Right forelimb (tissue), 1 donor: Measurements from ENCODE around the gene ZKSCAN5.

Experiments
- DNase-seq: peaks from one replicate; pipeline ENCODE4 v3.0.0-alpha.2; 2018

Gene ZKSCAN5

DNA sequence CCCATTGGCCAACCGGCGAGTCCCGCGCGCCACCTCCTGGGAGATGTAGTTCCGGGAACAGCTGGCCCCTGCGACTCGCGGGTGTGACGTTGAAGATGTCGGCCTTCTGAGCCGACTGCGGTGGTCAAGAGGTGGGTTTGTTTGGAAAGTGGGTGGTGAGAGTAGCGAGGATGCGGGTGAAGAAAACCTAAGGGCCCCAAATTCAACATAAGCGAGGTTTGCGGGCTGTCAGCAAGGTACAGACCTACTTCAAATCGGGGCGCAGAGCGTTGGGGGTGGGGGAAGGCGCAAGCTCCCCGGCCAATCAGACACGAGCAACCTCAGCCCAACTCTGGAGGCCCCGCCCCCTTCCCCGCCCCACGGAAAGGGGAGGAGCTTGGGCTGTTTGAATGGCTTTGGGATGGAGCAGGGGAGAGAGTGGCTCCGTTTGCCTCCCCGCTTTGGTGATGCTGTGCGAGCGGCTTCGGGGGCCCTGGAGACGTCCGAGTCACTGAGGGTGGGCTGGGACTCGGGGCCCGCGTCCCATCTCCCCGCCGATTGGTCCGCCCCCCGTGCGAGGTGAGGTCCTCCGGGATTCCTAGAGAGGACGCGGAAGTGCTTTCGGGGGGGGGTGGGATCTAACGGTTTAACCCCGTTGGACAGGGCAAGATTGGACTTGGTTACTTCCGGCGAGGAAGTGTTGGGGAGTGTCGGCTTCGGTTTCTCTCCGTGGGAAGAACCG lies at the start of gene ZKSCAN5:
Gene ZKSCAN5 (plus strand): TSS at position 60 of the 721 bp plus-strand sequence. CDS start 1,383 bp downstream, outside the sequence.
- peak; percentile 99 for DNase-seq

DNA sequence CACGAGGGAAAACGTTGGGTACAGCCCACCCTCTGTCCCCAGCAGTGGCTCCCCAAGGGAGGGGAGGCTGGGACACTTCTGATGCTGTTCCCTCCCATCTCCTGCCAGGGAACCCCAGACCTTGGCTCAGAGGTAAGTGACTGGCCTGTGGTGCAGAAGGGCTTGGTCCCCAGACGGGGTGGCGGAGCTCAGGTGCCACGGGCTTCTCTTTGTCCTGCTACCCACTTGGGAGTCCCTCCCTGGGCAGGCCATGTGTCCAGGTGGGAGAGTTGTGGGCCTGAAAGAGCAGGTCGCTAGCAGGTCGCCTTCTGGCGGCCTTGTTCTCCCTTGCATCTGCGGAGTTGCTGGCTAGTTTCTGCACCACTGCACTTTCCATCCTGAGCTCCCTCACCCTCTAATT lies 48.6 kb upstream of the ZKSCAN5 start:
- no peak for DNase-seq

DNA sequence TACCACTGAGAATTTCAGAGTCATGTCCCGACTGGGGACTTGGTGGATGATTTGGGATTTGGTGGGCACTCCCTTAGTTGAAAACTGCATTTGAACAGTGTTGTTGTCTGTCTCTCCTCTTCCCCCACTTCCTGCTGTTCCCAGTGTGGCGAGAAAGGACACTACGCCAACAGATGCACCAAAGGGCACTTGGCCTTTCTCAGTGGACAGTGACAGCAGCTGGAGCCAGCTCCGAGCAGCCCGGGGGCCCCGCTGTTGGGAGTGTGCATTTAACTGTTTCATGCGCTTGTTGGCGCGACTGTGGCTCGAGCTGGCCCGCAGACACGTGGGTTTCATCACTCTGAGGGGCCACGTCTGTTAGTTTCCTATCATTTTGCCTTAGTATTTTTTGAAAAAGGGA lies 48.2 kb upstream of the ZKSCAN5 start:
- no peak for DNase-seq

DNA sequence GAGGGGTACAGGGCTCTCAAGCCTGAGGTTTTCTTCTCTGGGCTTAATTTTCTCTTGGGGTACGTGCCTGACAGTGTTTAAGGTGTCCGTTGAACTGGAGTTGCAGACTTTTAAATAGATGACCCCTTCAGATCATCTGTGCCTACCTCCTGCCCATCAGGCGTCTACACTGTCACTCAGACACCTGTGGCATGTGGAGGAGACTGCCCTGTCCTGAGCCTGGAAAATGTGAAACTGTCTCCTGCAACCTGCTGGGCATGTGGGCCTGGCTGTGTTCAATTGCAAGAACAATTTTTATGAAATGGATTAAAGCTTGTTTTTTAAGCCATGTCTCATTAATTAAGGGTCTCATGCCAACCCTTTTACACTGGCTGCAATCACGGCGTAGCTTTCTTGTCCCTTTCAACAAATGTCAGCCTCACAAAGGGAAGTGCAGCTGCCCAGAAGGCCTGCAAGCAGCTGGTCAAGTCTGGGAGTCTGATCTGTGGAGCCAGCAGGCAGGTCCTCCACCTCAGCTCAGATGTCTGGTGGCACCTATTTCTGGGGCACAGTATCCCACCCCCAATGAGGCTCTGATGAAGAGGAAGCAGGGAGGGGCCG lies 47.3 kb upstream of the ZKSCAN5 start:
- no peak for DNase-seq

DNA sequence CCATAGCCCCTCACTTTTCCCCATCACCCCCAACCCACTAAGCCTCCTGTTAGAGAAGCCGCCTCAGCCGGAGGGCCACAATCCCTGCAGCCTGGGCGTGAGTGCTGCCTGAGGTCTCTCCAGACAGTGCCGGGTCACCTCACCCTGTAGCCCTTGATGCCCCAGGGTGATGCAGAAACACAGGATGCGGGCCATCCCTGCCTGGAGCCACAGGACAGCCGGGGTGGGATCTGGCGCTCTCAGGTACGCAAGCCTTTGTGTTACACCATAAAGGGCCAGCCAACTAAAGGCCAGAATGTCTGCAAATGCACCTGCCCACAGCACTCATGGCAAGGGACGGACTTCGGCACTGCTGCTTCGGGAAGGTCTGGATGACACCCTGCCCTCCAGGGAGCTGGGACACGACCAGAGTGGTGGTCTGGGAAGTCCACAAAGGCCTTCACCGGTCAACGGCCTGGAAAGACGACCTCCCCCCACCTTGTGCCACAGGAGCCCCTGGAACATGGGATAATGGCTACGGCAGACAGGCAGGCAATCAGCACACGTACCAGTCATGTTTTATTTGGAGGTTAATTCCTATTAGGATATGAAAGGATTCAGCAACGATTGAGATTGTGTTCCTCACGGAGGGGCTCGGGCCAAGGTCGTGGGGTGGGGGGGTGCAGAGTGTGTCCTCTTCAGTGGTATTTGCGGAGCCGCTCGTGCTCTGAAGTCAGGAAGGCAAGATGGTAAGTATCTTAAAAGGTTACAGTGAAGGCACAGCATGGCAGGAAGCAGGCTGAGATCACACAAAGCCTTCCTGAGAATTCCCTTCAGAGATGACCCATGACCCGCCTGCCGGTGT lies 46.6 kb upstream of the ZKSCAN5 start:
- no peak for DNase-seq

DNA sequence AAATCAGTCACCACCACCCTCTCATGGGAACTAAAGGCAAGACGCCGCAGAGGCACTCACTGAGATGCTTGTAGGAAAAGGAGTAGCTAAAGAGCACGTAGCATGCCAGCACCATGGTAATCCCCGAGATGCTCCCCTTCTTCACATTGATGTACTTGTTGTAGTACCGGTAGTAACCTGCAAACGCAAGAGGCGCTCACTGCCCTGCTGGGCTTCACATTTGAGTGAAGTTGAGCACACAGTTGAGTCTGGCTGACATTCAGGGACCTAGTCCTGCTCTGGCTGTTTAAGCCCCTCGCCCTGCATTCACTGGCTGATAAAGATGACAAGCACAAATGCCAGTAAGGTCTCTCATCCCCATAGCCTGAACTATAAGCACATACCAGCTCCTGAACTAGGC lies 45.4 kb upstream of the ZKSCAN5 start:
- no peak for DNase-seq

DNA sequence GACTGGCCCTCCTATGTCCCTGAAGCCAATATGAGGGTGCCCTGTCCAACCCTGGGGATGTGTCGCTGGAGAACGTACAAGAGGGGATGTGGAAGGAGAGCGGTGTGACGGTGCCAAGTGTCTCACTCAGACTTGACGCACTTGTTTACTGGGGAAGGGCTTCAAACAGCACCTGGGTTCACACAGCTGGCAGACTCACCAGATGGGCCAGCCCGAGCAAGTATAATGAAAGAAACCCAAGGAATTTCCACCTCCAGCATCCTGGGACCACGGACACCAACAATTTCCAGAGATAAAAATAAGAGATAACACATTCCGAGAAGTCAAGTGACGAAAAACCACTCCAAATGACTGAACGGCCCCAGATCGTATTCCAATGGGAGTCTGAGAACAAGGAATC lies 43.8 kb upstream of the ZKSCAN5 start:
- DNase-seq: no peak

DNA sequence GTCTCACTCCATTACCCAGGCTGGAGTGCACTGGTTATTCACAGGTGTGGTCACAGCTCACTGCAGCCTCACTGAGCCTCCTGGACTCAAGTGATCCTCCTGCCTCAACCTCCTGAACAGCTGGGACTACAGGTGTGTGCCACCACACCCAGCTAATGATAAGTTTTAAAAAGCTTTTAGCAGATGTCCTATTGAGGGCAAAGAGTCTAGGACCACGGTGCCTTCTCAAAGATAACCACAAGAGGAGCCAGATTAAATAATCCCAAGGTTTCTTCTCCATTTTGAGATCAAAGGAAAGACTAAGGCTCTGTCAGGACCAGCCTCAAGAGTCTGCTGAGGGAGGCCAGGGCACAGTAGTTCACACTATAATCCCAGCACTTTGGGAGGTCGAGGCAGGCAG lies 43.2 kb upstream of the ZKSCAN5 start:
- no peak for DNase-seq

DNA sequence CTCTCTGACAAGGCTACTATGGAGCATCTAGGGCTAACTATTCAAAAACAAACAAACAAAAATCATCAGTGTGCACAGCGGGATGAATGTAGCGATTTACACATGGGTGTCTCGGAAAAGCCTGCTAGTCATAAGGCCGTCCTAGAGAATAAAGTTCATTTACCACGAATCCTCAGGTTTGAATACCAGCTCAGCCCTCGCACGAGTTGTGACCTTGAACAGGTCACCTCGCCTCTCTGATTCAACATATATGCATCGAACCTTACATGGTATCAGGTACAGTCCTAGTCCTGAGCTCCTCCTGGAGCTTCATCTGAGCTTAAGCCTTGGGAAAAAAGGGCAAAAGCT lies 39.1 kb upstream of the ZKSCAN5 start:
- DNase-seq: no peak

DNA sequence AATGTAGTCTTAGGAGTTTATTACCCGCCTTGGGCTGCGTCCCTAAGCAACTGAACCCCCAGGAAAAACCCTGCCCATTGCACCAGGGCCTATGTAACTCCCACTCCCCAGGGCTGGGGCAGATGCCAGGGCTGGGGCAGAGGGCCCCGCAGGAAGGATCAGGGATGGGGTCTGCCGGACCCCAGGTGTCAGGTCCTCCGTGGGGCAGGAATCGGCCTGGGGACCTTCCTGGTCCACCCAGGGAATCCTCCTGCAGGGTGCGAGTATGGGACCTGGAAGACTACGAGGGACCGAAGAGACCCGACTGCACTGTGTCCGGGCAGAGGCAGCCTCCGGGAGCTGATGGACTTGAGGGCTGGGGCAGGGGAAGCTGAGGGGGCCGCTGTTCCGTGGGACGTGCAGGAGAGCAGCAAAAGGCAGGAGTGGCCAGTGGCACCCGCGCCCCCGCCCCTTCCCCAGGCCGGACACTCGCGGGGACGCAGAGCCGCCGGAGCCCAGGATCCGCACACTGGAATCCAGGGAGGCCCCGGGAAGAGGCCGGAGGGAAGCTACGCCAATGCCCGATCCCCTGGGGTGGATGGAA lies 36.0 kb upstream of the ZKSCAN5 start:
- DNase-seq: no peak

DNA sequence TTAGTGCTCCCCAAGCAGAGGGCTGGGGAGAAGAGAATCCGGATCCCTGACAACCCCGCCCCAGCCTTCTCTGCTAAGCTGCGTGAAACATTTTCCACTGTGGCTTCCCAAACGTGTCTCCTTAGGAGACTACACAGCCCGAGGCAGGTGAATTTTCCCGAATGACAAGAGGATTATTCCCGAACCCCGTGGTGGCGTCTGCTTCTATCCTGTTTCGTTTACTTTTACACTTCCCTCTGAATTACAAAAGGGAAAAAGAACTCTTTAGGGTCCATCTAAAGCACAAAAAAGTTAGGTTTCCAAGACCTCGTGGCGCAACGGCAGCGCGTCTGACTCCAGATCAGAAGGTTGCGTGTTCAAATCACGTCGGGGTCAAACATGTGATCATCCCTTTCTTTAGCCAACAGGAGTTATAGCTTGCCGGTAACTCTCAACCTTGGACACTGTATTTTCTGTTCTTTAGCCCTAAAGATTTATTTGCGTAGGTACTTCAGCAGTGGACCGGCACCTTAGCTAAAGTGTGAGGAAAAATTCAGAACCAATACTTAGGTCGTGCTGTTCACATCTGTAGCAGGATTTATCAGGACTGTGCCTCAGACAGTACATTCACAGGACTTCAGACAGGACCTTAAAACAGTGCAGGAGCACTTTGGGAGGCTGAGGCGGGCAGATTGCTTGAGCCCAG lies 34.9 kb upstream of the ZKSCAN5 start:
- DNase-seq: no peak

DNA sequence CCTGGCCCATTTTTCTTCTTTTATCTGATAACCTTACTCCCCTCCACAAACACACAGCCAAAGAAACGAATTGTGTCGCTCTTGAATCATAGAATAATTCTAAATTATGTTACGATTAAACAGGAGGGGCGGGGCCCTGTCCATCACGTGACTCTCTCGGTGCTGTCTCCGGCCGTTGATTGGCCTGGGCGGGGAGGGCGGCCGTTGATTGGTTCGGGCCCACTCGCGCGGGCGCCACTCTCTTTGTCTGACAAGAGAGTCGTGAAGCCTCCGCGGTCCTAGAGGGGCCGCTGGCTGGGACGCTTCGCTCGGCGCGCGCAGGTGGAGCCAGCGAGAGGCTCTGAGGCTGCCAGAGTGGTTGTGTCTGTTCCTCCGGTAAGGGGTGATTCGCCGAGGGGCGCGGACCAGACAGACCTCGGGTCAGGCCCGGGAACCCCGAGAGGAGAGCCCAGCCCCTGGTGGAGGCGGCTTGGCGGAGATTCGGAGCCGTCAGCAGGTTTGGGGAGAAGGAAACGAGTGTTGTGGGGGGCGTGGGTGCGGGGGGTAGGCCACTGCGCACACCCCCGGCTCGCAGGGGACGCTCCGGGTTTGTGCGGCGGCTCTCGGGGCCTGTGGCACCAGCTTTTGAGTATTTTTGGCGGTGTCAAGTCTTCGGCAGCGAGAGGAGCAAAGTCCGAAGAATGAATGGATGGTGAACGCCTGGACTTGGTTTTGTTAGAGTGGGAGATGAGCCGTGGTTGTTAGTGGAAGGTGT lies 31.7 kb upstream of the ZKSCAN5 start, which contains the start of gene ZNF789:
Gene ZNF789 (plus strand): TSS at position 330 of the 754 bp plus-strand sequence. CDS start 3,567 bp downstream, outside the sequence.
- peak; percentile 96 for DNase-seq

DNA sequence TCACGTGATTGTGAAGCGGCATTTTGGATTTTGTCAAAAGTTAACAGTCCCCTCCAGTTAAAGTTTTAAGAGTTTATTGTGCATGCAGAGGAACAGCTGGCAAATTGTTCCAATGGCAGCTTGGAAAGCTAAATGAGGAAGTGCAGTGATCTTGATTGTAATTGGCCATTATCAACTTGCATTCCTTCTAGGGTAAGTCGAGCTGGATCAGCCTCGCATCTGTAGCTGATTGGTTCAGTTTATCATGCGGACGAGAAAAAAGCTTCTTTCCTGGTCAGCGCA lies 31.2 kb upstream of the ZKSCAN5 start:
- DNase-seq: no peak

DNA sequence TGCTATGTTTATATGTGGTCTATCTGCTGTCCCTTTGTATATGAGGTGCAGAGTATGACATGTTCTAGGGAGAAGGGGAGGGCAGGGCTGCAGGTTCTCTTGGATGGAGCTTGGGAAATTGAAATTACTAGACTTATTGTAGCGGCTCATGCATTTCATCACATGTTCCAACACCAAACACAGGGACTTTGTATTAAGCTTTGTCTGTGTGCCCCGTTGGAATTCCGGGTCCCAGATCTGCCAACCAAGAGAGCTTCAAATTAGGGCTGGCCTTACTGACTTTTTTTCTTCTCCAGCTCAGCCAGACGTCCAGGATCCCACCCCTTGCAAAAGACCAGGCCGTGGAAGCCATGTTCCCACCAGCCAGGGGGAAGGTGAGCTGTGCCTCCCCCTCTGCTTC lies 28.4 kb upstream of the ZKSCAN5 start:
- DNase-seq: no peak

DNA sequence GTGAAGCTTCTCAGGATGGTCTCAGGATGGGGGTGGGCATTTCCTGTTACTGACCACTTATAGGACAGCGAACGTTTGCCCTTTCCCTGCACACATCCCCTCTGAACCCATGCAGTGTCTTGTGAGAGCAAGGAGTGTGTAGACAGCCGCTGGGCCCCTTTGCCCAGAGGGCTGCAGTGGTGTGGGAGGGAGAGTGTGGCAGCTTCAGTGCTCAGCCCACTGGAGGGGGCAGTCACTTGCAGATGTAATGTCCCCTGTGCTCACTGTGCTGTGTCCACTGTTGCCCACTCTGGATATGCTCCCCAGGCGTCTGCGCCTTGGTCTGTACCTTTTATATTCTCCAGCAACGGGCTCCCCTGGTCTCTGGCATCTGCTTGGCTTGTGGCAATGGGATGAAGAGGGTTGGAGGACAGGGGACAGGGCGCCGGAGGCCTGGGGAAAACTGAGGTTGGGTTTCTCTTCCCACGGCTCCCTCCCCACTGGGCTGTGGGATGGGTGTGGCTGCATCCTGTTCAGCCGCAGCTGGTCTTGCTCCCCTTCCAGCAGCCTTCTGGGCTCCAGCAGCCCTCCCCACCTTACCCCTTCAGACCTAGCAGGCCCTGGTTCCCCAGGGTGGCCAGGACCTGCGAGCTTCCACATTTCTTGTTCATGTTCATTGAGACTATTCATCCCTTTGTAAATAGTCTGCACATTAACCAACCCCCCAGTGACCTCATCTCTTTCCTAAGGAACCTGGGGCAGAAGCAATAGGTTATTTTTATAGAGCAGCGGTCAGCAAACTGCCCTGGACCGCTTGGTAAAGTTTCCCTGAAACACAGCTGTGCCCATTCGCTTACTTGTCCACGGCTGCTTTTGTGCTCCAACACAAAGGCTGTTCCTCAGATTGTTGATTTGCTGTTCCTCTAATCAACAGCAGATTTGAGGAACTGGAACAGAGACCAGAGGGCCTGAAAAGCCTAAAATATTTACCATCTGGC lies 25.7 kb upstream of the ZKSCAN5 start:
- no peak for DNase-seq

DNA sequence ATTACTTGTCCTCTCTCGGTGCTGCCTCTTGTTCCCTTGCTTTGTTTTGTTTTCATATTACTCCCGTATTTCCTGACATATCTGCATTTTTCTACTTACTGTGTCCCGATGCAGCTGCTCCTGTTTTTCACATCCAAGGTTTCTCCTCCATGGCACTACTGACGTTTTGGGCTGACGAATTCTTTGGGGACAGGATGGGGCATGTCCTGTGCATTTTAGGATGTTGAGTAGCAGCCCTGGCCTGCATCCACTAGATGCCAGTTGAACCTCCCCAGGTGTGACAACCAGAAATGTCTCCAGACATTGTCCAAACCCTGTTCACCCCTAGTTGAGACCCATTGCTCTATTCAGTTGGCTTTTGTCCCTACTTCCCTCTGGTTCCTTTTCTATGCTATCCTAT lies 19.4 kb upstream of the ZKSCAN5 start:
- no peak for DNase-seq

DNA sequence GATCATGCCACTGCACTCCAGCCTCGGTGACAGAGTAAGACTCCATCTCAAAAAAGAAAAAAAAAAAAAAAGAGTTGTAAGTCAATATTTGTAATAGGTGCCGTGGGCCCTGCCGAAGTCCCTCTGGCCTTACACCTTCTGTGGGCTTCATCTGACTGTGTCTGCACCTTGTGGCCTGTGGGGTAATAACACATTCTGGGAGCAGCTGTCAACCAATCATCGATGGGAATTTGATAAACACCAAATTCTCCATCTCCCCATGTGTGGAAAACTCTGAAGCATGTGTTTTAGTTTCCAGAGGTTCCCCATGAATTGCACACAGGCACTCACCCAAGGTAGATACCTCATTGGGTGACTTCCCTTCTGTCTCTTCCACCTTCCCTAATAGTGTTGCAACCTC lies 15.2 kb upstream of the ZKSCAN5 start:
- DNase-seq: no peak

DNA sequence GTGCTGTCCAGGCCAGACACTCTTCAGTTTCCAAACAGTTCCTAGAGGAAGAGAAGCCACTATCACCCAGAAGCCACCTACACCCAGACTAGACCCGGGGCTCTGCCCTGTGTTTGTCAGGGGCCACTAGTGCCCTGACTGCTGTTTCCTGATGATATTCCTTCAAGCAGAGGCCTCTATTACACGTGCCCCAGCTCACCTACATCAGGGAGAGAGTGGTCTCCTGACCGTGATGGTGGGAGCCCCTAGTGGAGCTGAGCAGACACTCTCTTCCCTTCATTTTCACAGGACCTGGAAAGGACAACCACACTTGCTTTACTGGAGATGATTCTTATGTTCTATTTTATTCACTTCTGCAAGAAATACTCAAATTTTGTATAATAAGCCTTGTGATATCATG lies 13.6 kb upstream of the ZKSCAN5 start:
- no peak for DNase-seq

DNA sequence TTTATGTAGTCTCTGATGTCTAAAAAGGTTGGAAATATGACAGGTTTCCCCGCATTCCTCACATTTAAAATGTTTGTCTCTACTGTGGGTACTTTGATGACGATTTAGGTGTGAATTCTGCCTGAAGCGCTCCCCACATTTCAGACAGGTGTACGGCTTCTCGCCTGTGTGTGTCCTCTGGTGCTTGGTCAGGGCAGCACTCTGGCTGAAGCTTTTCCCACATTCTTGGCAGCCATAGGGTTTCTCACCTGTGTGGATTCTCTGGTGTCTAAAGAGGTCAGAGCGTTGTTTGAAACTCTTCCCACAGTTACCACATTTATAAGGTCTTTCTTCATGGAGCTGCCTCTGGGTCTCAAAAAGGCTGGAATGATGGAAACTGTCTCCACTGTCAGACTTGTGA lies 10.6 kb upstream of the ZKSCAN5 start:
- no peak for DNase-seq

DNA sequence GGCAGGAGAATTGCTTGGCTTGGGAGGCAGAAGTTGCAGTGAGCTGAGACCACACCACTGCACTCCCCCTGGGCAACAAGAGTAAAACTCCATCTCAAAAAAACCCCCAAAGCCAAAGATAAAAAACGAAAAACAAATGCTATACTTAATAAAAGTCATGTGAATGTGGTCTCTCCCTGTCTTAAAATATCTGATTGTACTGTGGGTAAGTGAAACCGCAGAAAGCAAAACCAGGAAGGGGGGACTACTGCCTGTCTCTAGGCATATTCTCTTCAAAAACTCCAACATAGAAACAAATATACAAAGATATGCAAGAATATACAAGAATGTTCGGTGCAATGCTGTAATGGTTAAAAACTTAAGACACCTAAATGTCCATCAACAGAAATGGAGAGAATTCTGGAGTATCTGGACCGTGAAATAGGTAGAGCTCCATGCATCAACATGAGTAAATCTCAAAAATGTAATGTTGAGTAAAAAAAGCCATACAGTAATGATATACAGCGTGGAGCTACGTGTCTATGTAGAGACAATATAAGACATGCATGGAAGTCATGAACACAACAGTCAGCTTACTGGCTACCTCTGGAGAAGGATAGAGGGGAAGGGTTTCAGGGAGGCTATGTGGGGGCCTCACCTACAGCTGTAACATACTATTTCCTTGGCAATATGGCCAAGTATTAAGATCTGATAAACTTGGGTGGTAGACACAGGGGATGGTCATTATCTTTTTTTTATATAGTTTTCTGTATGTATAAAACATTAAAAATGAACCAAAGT lies 6.5 kb upstream of the ZKSCAN5 start:
- no peak for DNase-seq
